SK-N-SH (cell line): Measurements from ENCODE around the gene ACTL10. TPM values are rescaled to one million over a fixed set of nuclear protein-coding genes. Genes with fewer than 3 reads are reported as not detected.
"Not testable (repeated sequence)": the region's sequence is repeated elsewhere in the genome, so short reads cannot be mapped to it uniquely, and the experiment has no call there.

Experiments used
- CTCF ChIA-PET: fragments of 300-600, 350-600 bp; formaldehyde crosslinking; extraction: SDS; loops from one replicate; lab custom pipeline; 2021; lab: Yijun Ruan, JAX
- POLR2A ChIA-PET: fragments of 350-600 bp; sonication (Branson Sonifier 250); formaldehyde crosslinking; extraction: SDS; loops from one replicate; lab custom pipeline; 2020; ENCODE audit warnings: antibody characterized with exemption, inconsistent platforms; lab: Yijun Ruan, JAX
- DNase-seq: peaks from one replicate; pipeline ENCODE4 v3.0.0; 2012
- H2AFZ ChIP-seq: fragments of 200-600 bp; sonication (generic); 2 replicates; pipeline ENCODE4 v1.8.1; 2016; ENCODE audit warnings: antibody characterized with exemption, mild to moderate bottlenecking, low read depth
- H3F3A ChIP-seq: fragments of 200-600 bp; sonication (generic); replicated peaks from 2 replicates; pipeline ENCODE3; 2016; ENCODE audit warnings: antibody characterized with exemption, mild to moderate bottlenecking; ENCODE audit not compliant: insufficient read depth
- H3K27ac ChIP-seq, 2 experiments: fragments of 200-500 bp in 1 of 2; fragments of 200-600 bp in 1 of 2; sonication (Bioruptor generic) in 1 of 2; sonication (generic), shearing (Covaris generic) in 1 of 2; 2 replicates each; pipeline versions ENCODE4 v1.5.1 to v1.6.1; 2014 to 2016; ENCODE audit warnings: low read depth in 2 of 2, inconsistent platforms in 1 of 2, low read length in 1 of 2, mild to moderate bottlenecking in 1 of 2, mixed read lengths in 1 of 2
- H3K27me3 ChIP-seq: fragments of 200-600 bp; sonication (generic), shearing (Covaris generic); 2 replicates; pipeline ENCODE4 v1.6.1; 2016; ENCODE audit warnings: mixed run types; ENCODE audit not compliant: insufficient read depth
- H3K36me3 ChIP-seq, 2 experiments: fragments of 200-500 bp in 1 of 2; fragments of 200-600 bp in 1 of 2; sonication (Bioruptor generic) in 1 of 2; sonication (generic) in 1 of 2; replicated peaks in 1 of 2; 2 replicates each; pipeline versions ENCODE3 to v1.5.1; 2014 to 2016; ENCODE audit warnings: low read length in 1 of 2, mild to moderate bottlenecking in 1 of 2; ENCODE audit not compliant: insufficient read depth in 2 of 2, control insufficient read depth in 1 of 2
- H3K4me1 ChIP-seq, 2 experiments: fragments of 200-500 bp in 1 of 2; fragments of 200-600 bp in 1 of 2; sonication (Bioruptor generic) in 1 of 2; sonication (generic), shearing (Covaris generic) in 1 of 2; 2 replicates each; pipeline versions ENCODE4 v1.5.1 to v1.6.1; 2014 to 2016; ENCODE audit warnings: low read depth in 1 of 2, low read length in 1 of 2, mixed run types in 1 of 2; ENCODE audit not compliant: insufficient read depth in 2 of 2, control insufficient read depth in 1 of 2
- H3K4me2 ChIP-seq: fragments of 200-600 bp; sonication (generic), shearing (Covaris generic); 2 replicates; pipeline ENCODE4 v1.6.1; 2017; ENCODE audit warnings: mixed run types
- H3K4me3 ChIP-seq, 2 experiments: fragments of 200-500 bp in 1 of 2; fragments of 200-600 bp in 1 of 2; sonication (Bioruptor generic) in 1 of 2; sonication (generic), shearing (Covaris generic) in 1 of 2; 2 replicates each; pipeline versions ENCODE4 v1.5.1 to v1.8.1; 2014 to 2016; ENCODE audit warnings: low read depth in 2 of 2, inconsistent platforms in 1 of 2, low read length in 1 of 2, mild to moderate bottlenecking in 1 of 2, mixed read lengths in 1 of 2, moderate library complexity in 1 of 2
- H3K79me2 ChIP-seq: fragments of 200-600 bp; sonication (generic); 2 replicates; pipeline ENCODE4 v1.8.1; 2017; ENCODE audit warnings: mild to moderate bottlenecking; ENCODE audit not compliant: insufficient read depth
- H3K9ac ChIP-seq: fragments of 200-600 bp; sonication (generic); 2 replicates; pipeline ENCODE4 v1.6.1; 2017; ENCODE audit warnings: mixed run types
- H3K9me2 ChIP-seq: fragments of 200-600 bp; sonication (generic); 2 replicates; pipeline ENCODE4 v1.6.1; 2017; ENCODE audit warnings: mixed run types
- H3K9me3 ChIP-seq: fragments of 200-600 bp; sonication (generic); 2 replicates; pipeline ENCODE4 v1.6.1; 2017; ENCODE audit warnings: mixed run types, mild to moderate bottlenecking, moderate library complexity
- H4K20me1 ChIP-seq: fragments of 200-600 bp; sonication (generic); 2 replicates; pipeline ENCODE4 v1.6.1; 2017; ENCODE audit warnings: mild to moderate bottlenecking, mixed run types; ENCODE audit not compliant: insufficient read depth
- EZH2phosphoT487 ChIP-seq: fragments of 200-600 bp; sonication (generic); IDR thresholded peaks from 2 replicates; pipeline ENCODE4 v1.6.1; 2017; ENCODE audit warnings: low read depth, mixed run types, mild to moderate bottlenecking, antibody characterized with exemption, moderate library complexity, borderline replicate concordance
- FOSL2 ChIP-seq: IDR thresholded peaks from 2 replicates; pipeline ENCODE4 v1.4.0; 2012; ENCODE audit warnings: low read depth, mild to moderate bottlenecking, moderate library complexity, borderline replicate concordance
- NRF1 ChIP-seq: IDR thresholded peaks from 2 replicates; pipeline ENCODE4 v1.6.1; 2012; ENCODE audit warnings: low read depth, mild to moderate bottlenecking, low read length
- RAD21 ChIP-seq: IDR thresholded peaks from 2 replicates; pipeline ENCODE4 v1.6.1; 2012; ENCODE audit warnings: mild to moderate bottlenecking, low read length
- RCOR1 ChIP-seq: fragments of 150-350 bp; IDR thresholded peaks from 2 replicates; pipeline ENCODE4 v1.6.1; 2017; ENCODE audit warnings: antibody characterized with exemption, low read length
- RXRA ChIP-seq: IDR thresholded peaks from 2 replicates; pipeline ENCODE4 v1.4.0; 2012; ENCODE audit warnings: low read depth, mild to moderate bottlenecking, borderline replicate concordance
- SMC3 ChIP-seq: IDR thresholded peaks from 2 replicates; pipeline ENCODE4 v1.6.1; 2012; ENCODE audit warnings: low read depth, low read length, improper control_type of control experiment
- WGBS: methylation state at CpG from one replicate; pipeline ENCODE4 v1.1.6; 2017; ENCODE audit warnings: low lambda C conversion rate; 5-methylcytosine and 5-hydroxymethylcytosine counted together
- polyA plus RNA-seq, 3 experiments: library from polyadenylated mRNA; depleted of rRNA; stranded (reverse); fragments of >200 nt; gene quantifications; 2 replicates each; pipeline ENCODE4 v1.2.3, GENCODE V29; 2012
- TF ChIP-seq, protein P1 (sequence below): fragments of 150-350 bp; IDR thresholded peaks from 2 replicates; pipeline ENCODE4 v1.6.1; 2017; ENCODE audit warnings: antibody characterized with exemption, low read length, low read depth, borderline replicate concordance
- TF ChIP-seq, protein P2 (sequence below): IDR thresholded peaks from 2 replicates; pipeline ENCODE4 v1.4.0; 2012; ENCODE audit warnings: low read depth, borderline replicate concordance
- TF ChIP-seq, protein P3 (sequence below): IDR thresholded peaks from 2 replicates; pipeline ENCODE4 v1.4.0; 2012; ENCODE audit warnings: low read depth
- TF ChIP-seq, protein P4 (sequence below): IDR thresholded peaks from 2 replicates; pipeline ENCODE4 v1.6.1; 2012; ENCODE audit warnings: mild to moderate bottlenecking, low read depth, low read length, moderate library complexity

ACTL10 gene
- polyA plus RNA-seq, 1 of the 3 experiments (the other 2 are of a cell fraction), result 0.25 TPM

GRCh38 chr20:33646191-33646590, 20.6 kb upstream of the ACTL10 start:
- H3K36me3 ChIP-seq, result peaks cover 7 to 23% of the 10 kb centered on the region in 2 experiments
- H3K9ac ChIP-seq, result no peak overlapping the region
- H3K4me3 ChIP-seq, result no peak overlapping the region
- H3F3A ChIP-seq, result peaks cover 16% of the 10 kb centered on the region
- H4K20me1 ChIP-seq, result peaks cover 32% of the 10 kb centered on the region
- no peak overlapping the region for H3K27ac ChIP-seq
- no peak overlapping the region for H3K4me2 ChIP-seq
- POLR2A ChIA-PET, result interaction anchor here (1.7 kb wide), 1 partner anchor 21 kb away, joined by 4 read pairs; the partner anchor contains the start of gene ACTL10
- no peaks in the 10 kb centered on the region for H3K9me2 ChIP-seq
- 95% methylated on average over 5 of the region's 5 CpGs for WGBS
- H3K9me3 ChIP-seq, result no peaks in the 10 kb centered on the region
- peaks cover 13 to 44% of the 10 kb centered on the region in 2 experiments; a peak in 3 of 4 replicates for H3K4me1 ChIP-seq
- H2AFZ ChIP-seq, result no peak overlapping the region
- CTCF ChIA-PET, result no interaction called here
- H3K79me2 ChIP-seq, result no peaks in the 10 kb centered on the region
- no peak for DNase-seq
- TF ChIP-seq NRF1, result no peak
- no peak for TF ChIP-seq RAD21
- TF ChIP-seq FOSL2, result no peak
- TF ChIP-seq, protein P1, sequence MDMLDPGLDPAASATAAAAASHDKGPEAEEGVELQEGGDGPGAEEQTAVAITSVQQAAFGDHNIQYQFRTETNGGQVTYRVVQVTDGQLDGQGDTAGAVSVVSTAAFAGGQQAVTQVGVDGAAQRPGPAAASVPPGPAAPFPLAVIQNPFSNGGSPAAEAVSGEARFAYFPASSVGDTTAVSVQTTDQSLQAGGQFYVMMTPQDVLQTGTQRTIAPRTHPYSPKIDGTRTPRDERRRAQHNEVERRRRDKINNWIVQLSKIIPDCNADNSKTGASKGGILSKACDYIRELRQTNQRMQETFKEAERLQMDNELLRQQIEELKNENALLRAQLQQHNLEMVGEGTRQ, result no peak
- TF ChIP-seq RCOR1, result no peak
- TF ChIP-seq SMC3, result no peak
- TF ChIP-seq, protein P2, sequence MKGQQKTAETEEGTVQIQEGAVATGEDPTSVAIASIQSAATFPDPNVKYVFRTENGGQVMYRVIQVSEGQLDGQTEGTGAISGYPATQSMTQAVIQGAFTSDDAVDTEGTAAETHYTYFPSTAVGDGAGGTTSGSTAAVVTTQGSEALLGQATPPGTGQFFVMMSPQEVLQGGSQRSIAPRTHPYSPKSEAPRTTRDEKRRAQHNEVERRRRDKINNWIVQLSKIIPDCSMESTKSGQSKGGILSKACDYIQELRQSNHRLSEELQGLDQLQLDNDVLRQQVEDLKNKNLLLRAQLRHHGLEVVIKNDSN, result no peak
- TF ChIP-seq RXRA, result no peak
- TF ChIP-seq, protein P3, sequence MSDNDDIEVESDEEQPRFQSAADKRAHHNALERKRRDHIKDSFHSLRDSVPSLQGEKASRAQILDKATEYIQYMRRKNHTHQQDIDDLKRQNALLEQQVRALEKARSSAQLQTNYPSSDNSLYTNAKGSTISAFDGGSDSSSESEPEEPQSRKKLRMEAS, result no peak
- TF ChIP-seq EZH2phosphoT487, result no peak
- H3K27me3 ChIP-seq, result no peaks in the 10 kb centered on the region

- not testable (repeated sequence) for H3K9ac ChIP-seq, DNase-seq, H3K9me2 ChIP-seq, H3K9me3 ChIP-seq, H3K79me2 ChIP-seq, H3K4me3 ChIP-seq, H2AFZ ChIP-seq, H3K27me3 ChIP-seq, H3K4me2 ChIP-seq
- Histone ChIP-seq H3K27ac (peak overlapping the region in 1 of 2 experiments; percentile 0; a peak in 1 of 4 replicates), H3K36me3 (peaks cover 3 to 16% of the 10 kb centered on the region in 2 experiments), H4K20me1 (peaks cover 32% of the 10 kb centered on the region), H3F3A (peaks cover 16% of the 10 kb centered on the region), H3K4me1 (peaks cover 13 to 51% of the 10 kb centered on the region in 2 experiments; a peak in 3 of 4 replicates)
- TF ChIP-seq, protein P4, sequence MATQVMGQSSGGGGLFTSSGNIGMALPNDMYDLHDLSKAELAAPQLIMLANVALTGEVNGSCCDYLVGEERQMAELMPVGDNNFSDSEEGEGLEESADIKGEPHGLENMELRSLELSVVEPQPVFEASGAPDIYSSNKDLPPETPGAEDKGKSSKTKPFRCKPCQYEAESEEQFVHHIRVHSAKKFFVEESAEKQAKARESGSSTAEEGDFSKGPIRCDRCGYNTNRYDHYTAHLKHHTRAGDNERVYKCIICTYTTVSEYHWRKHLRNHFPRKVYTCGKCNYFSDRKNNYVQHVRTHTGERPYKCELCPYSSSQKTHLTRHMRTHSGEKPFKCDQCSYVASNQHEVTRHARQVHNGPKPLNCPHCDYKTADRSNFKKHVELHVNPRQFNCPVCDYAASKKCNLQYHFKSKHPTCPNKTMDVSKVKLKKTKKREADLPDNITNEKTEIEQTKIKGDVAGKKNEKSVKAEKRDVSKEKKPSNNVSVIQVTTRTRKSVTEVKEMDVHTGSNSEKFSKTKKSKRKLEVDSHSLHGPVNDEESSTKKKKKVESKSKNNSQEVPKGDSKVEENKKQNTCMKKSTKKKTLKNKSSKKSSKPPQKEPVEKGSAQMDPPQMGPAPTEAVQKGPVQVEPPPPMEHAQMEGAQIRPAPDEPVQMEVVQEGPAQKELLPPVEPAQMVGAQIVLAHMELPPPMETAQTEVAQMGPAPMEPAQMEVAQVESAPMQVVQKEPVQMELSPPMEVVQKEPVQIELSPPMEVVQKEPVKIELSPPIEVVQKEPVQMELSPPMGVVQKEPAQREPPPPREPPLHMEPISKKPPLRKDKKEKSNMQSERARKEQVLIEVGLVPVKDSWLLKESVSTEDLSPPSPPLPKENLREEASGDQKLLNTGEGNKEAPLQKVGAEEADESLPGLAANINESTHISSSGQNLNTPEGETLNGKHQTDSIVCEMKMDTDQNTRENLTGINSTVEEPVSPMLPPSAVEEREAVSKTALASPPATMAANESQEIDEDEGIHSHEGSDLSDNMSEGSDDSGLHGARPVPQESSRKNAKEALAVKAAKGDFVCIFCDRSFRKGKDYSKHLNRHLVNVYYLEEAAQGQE, result peak; percentile 89
- ChIA-PET CTCF (interaction anchor here (1.0 to 3.4 kb wide), 3 partner anchors 70 to 190 kb away, joined by 3 to 20 read pairs (median 16); no protein-coding TSS in a partner anchor), POLR2A (interaction anchor here (1.7 kb wide), 1 partner anchor 20 kb away, joined by 4 read pairs; the partner anchor contains the start of gene ACTL10)
- WGBS, result 97% methylated on average over 14 of the region's 14 CpGs
These were observed 19.7 kb upstream of the ACTL10 start for GRCh38 chr20:33646959-33647602.
